ENCODE results near the gene ATF6. TPM values are rescaled to one million over a fixed set of nuclear protein-coding genes. Genes with fewer than 3 reads are reported as not detected.

The ATF6 gene
- total RNA-seq, 1 experiment from 2014 or later = 10.6 TPM

DNA sequence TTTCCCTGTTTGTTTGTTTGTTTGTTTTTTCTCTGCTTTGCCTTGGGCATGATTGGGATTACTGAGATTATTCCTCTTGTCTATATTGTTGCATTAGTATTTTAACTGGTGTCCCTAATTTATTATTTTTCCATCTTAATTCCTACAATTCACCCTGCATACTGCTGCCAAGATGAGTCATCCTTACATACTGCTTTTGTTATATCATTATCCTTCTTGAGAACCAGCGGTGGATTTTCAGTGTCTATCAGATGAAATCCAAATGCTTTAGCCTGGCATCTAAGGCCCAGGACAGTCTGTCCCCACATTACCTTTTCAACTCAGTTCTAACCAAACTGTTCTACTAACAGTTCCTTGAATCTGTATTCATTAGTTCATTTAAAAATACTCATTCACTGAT is 155.9 kb downstream of the ATF6 start (continued):
- TF ChIP-seq, protein P1, sequence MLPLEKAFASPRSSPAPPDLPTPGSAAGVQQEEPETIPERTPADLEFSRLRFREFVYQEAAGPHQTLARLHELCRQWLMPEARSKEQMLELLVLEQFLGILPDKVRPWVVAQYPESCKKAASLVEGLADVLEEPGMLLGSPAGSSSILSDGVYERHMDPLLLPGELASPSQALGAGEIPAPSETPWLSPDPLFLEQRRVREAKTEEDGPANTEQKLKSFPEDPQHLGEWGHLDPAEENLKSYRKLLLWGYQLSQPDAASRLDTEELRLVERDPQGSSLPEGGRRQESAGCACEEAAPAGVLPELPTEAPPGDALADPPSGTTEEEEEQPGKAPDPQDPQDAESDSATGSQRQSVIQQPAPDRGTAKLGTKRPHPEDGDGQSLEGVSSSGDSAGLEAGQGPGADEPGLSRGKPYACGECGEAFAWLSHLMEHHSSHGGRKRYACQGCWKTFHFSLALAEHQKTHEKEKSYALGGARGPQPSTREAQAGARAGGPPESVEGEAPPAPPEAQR (CRISPR knock-in tag; IDR thresholded peaks at IDR 0.05) = no peak
- TF ChIP-seq ZNF219 (CRISPR knock-in tag; IDR thresholded peaks at IDR 0.05; ENCODE audit: borderline replicate concordance) = no peak

DNA sequence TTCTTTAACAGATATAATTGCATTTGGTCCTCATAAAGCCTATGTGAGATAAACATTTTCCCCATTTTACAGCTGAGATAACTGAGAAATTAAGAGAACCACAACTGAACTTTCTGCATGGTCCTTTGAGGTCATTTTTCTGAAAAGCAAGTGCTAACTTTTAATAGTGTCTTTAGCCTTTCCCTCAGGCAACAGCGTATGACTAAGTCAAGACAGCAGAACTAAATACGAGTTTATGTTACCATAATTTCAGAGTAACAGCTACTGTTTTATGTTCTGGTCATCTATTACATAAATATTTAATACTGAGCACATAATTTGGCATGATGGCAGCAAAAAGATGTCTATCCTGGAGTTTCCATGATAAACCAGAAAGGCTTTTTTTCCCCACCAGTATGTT is 161.9 kb downstream of the ATF6 start:
- no peak overlapping the region for H3K27ac Mint-ChIP-seq
- TF ChIP-seq CREB1 (CRISPR knock-in tag; IDR thresholded peaks at IDR 0.05) = no peak
- TF ChIP-seq SP1 (CRISPR knock-in tag; conservative IDR thresholded peaks at IDR 0.05) = no peak
- TF ChIP-seq, protein P2, sequence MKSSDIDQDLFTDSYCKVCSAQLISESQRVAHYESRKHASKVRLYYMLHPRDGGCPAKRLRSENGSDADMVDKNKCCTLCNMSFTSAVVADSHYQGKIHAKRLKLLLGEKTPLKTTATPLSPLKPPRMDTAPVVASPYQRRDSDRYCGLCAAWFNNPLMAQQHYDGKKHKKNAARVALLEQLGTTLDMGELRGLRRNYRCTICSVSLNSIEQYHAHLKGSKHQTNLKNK (CRISPR knock-in tag; IDR thresholded peaks at IDR 0.05) = no peak
- no peak for TF ChIP-seq ATF1 (CRISPR knock-in tag; IDR thresholded peaks at IDR 0.05)
- no peak for TF ChIP-seq ESRRA (CRISPR knock-in tag; IDR thresholded peaks at IDR 0.05; ENCODE audit: borderline replicate concordance)
- no peak for TF ChIP-seq SOX15 (CRISPR knock-in tag; IDR thresholded peaks at IDR 0.05)
- no peak for TF ChIP-seq IRF2 (CRISPR knock-in tag; IDR thresholded peaks at IDR 0.05; ENCODE audit: borderline replicate concordance, low read depth)
- DNase-seq (ENCODE audit: low spot score) (no peak), ATAC-seq (no peak)
- ChIA-PET POLR2A (interaction anchor here (0.6 kb wide), 1 partner anchor 104 kb away, joined by 3 read pairs; no protein-coding TSS in a partner anchor), CTCF (no interaction called here)
- no peaks in the 10 kb centered on the region for H3K36me3 Mint-ChIP-seq
- H3K4me1 Mint-ChIP-seq = no peaks in the 10 kb centered on the region
- H3K4me3 Mint-ChIP-seq = no peak overlapping the region
- H3K27me3 Mint-ChIP-seq (ENCODE audit: low read depth) = no peaks in the 10 kb centered on the region
- no peaks in the 10 kb centered on the region for H3K9me3 Mint-ChIP-seq

DNA sequence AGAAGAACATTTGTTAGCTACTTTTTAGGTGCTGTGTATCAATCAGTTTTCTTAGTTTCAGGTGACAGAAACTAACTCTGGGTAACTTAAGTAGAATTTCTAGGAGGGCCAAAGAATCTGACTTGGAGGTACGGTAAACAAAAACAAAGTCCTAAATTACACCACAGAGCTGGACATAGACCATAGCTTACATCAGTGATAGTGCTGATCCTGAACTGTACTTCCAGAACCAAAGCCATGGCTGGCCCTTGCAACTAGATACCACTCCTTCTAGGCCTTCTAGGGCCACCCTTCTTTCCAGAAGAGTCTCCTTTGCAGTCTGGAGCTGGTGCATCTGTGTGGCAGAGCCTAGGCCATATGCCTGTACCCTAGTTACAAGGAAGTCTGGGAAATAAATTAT is 163.0 kb downstream of the ATF6 start:
- no peaks in the 10 kb centered on the region for H3K4me1 Mint-ChIP-seq
- DNase-seq (ENCODE audit: low spot score) = no peak
- no peaks in the 10 kb centered on the region for H3K9me3 Mint-ChIP-seq
- CTCF ChIA-PET = interaction anchor here (1.8 kb wide), 1 partner anchor 108 kb away, joined by 5 read pairs; no protein-coding TSS in a partner anchor
- POLR2A ChIA-PET = no interaction called here
- no peak overlapping the region for H3K27ac Mint-ChIP-seq
- no peak for ATAC-seq
- H3K36me3 Mint-ChIP-seq = no peaks in the 10 kb centered on the region
- no peak for TF ChIP-seq TEAD4 (CRISPR knock-in tag; IDR thresholded peaks at IDR 0.05)
- TF ChIP-seq, protein P3, sequence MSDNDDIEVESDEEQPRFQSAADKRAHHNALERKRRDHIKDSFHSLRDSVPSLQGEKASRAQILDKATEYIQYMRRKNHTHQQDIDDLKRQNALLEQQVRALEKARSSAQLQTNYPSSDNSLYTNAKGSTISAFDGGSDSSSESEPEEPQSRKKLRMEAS (CRISPR knock-in tag; IDR thresholded peaks at IDR 0.05) = no peak
- TF ChIP-seq FOXJ3 (CRISPR knock-in tag; IDR thresholded peaks at IDR 0.05; ENCODE audit: borderline replicate concordance) = no peak
- TF ChIP-seq ELF4 (CRISPR knock-in tag; IDR thresholded peaks at IDR 0.05; ENCODE audit: low read depth) = no peak
- TF ChIP-seq CREB1 (CRISPR knock-in tag; IDR thresholded peaks at IDR 0.05) = no peak
- no peak overlapping the region for H3K4me3 Mint-ChIP-seq
- no peaks in the 10 kb centered on the region for H3K27me3 Mint-ChIP-seq (ENCODE audit: low read depth)

DNA sequence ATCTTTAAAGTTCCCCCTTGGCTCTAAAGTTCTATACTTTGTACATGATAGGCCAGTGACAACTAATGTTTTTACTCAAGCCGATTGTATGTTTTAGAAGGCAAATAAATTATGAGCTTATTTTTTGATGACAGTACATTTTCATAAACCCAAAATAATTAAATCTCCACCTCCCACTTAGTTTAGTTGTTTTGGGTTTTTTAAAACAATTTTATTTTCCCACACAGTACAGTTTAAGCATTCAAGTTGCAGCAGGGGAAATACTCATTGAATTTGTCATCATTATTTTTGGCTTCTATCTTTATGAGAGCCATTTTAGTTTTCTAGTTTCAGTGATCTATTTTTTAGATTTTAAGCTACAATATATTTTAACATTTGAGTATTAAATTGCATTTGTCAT is 163.9 kb downstream of the ATF6 start:
- no peaks in the 10 kb centered on the region for H3K9me3 Mint-ChIP-seq
- CTCF ChIA-PET = interaction anchor here (1.8 kb wide), 1 partner anchor 107 kb away, joined by 5 read pairs; no protein-coding TSS in a partner anchor
- H3K4me3 Mint-ChIP-seq = no peak overlapping the region
- no peaks in the 10 kb centered on the region for H3K36me3 Mint-ChIP-seq
- H3K27ac Mint-ChIP-seq = no peak overlapping the region
- no peaks in the 10 kb centered on the region for H3K27me3 Mint-ChIP-seq (ENCODE audit: low read depth)
- no peaks in the 10 kb centered on the region for H3K4me1 Mint-ChIP-seq
- POLR2A ChIA-PET = no interaction called here
- no peak for ATAC-seq
- no peak for DNase-seq (ENCODE audit: low spot score)
- TF ChIP-seq, protein P4, sequence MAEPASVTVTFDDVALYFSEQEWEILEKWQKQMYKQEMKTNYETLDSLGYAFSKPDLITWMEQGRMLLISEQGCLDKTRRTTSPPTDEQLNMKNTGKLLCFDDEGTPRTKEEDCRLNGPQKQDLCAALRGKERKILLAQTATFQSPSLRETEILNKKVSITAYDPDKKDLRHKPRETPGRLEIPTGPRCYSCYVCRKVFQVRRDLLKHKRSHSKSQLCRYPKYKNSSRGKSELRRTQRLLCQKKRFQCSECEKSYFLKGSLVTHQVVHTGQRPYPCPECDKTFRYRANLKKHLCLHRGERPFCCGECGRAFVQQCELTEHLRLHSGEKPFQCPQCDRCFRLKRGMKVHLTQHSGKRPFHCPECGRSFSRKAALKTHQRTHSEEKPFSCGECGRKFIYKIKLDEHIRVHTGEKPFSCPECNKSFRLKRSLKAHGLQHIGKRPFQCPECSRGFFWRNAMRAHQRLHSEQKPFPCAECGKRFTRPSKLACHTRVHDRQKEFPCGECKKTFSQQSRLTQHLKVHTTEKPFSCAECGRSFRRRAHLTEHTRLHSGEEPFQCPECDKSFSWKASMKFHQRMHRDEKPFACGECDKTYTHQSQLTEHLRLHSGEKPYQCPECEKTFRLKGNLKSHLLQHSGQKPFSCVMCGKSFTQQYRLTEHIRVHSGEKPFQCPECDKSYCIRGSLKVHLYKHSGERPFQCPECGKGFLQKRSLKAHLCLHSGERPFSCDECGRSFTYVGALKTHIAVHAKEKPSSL (CRISPR knock-in tag; conservative IDR thresholded peaks at IDR 0.05) = no peak
- TF ChIP-seq TEAD1 (CRISPR knock-in tag; IDR thresholded peaks at IDR 0.05) (no peak), SMAD4 (CRISPR knock-in tag; IDR thresholded peaks at IDR 0.05) (no peak), SP1 (CRISPR knock-in tag; conservative IDR thresholded peaks at IDR 0.05) (no peak)
- TF ChIP-seq, protein P5, sequence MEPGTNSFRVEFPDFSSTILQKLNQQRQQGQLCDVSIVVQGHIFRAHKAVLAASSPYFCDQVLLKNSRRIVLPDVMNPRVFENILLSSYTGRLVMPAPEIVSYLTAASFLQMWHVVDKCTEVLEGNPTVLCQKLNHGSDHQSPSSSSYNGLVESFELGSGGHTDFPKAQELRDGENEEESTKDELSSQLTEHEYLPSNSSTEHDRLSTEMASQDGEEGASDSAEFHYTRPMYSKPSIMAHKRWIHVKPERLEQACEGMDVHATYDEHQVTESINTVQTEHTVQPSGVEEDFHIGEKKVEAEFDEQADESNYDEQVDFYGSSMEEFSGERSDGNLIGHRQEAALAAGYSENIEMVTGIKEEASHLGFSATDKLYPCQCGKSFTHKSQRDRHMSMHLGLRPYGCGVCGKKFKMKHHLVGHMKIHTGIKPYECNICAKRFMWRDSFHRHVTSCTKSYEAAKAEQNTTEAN (CRISPR knock-in tag; IDR thresholded peaks at IDR 0.05) = no peak

All from WTC11 (cell line).